HG02759 (cell line): Measurements from ENCODE around the gene DEPDC4.
"Not testable (repeated sequence)": the region's sequence is repeated elsewhere in the genome, so short reads cannot be mapped to it uniquely, and the experiment has no call there.

Source experiments
- ATAC-seq: cut with Tn5 transposase; IDR thresholded peaks from one replicate; pipeline ENCODE4 v1.9.1; 2021; ENCODE audit warnings: mild to moderate bottlenecking, moderate library complexity; ENCODE audit not compliant: unreplicated experiment

DEPDC4 gene

DNA sequence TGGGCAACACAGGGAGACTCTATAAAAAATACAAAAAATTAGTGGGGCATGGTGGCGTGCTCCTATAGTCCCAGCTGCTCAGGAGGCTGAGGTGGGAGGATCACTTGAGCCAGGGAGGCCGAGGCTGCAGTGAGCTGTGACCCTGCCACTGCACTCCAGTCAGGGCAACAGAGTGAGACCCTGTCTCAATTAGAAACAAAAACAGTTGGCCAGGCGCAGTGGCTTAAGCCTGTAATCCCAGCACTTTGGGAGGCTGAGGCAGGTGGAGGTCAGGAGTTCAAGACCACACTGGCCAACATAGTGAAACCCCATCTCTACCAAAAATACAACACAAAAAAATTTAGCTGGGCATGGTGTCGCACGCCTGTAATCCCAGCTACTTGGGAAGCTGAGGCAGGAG is 1.8 kb downstream of the DEPDC4 start:
- not testable (repeated sequence) for ATAC-seq

DNA sequence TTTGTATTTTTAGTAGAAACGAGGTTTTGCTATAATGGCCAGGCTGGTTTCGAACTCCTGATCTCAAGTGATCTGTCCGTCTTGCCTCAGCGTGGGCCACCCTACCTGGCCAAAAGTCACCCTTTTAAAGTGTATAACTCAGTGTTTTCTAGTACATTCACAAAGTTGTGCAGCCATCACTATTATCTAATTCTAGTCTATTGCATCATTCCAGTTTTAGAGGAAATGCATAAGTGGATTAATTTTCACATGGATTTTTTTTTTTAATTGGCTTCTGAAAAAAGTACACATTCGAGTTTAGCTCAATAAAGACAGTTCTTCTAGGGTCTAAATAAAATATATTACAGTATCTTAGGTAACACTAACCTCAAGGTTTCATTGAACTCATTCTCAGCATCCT is 3.7 kb downstream of the DEPDC4 start:
- ATAC-seq = no peak

DNA sequence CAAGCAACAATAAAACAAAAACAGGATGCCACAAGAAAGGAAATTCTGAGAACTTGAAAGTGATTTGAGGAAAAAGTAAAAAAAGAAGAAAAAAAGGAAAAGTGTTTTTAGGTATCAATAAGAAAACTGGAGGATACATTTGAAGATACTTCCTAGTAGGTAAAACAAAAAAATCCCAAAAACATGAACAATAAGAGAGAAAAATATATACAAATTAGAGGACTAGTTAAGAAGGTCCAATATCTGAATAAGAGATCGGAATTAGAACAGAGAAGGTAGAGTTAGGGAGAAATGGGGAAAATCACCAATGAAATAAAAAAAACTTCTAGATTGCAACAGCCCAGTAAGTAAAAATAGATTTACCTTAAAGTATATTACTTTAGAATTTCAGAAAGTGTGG is 8.8 kb downstream of the DEPDC4 start:
- no peak for ATAC-seq

- ATAC-seq = no peak
Observed at GRCh38 chr12:100254876-100255275, 12.0 kb downstream of the DEPDC4 start.

- ATAC-seq = no peak
Observed at GRCh38 chr12:100253437-100253836, 13.4 kb downstream of the DEPDC4 start.

DNA sequence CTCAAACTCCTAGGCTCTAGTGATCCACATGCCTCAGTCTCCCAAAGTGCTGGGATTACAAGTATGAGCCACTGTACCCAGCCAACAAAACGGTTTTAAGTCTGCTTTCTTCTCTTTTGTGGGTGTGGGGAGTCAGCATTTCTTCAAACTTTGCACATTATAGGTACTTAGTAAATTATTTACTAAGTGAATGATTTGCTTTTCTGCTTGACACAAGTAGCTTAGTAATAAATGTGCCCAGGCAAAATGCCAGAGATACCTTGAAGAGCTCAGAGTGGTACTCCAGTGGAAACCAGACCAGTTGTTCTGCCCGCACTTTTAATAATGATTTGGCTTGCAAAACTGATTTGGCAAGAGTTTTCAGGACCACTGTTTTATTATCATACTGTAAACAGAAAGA is 15.0 kb downstream of the DEPDC4 start:
- no peak for ATAC-seq

- no peak for ATAC-seq
Observed at GRCh38 chr12:100249941-100250340, 16.9 kb downstream of the DEPDC4 start.

GRCh38 chr12:100248886-100249285 is 18.0 kb downstream of the DEPDC4 start:
- ATAC-seq = no peak

DNA sequence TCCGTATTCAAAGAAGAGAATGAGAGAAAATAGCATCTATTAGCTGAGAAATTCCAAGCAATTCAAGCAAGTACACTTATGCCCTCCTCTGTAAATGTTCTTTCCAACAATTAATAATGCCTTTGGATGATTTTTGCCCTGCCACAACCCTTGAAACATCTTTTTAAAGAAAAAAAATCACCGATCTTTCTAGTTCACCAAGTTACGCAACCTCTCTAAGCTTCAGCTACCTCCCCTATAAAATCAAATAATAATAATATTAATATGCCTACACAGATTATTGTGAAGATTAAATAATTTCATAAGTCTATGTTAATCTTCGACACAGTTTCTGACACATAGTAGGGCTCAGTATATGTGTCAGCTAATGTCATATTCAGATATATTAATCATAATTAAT is 19.1 kb downstream of the DEPDC4 start:
- no peak for ATAC-seq

- ATAC-seq = no peak
Observed at GRCh38 chr12:100243137-100243536, 23.7 kb downstream of the DEPDC4 start.

DNA sequence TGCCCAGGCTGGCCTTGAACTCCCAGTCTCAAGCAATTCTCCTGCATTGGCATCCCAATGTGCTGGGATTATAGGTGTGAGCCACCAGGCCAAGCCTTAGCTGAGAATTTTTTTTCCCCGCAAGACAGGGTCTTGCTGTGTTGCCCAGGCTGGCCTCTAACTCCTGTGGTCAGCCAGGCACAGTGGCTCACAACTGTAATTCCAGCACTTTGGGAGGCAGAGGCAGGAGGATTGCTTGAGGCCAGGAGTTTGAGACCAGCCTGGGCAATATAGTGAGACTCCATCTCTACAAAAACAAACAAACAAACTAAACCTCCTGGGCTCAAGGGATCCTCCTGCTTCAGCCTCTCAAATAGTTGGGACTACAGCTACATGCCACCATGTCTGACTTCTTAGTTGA is 27.3 kb downstream of the DEPDC4 start:
- no peak for ATAC-seq

GRCh38 chr12:100238801-100239200 is 28.1 kb downstream of the DEPDC4 start:
- ATAC-seq = no peak

GRCh38 chr12:100234591-100235304 is 32.1 kb downstream of the DEPDC4 start:
- ATAC-seq = peak; percentile 43

DNA sequence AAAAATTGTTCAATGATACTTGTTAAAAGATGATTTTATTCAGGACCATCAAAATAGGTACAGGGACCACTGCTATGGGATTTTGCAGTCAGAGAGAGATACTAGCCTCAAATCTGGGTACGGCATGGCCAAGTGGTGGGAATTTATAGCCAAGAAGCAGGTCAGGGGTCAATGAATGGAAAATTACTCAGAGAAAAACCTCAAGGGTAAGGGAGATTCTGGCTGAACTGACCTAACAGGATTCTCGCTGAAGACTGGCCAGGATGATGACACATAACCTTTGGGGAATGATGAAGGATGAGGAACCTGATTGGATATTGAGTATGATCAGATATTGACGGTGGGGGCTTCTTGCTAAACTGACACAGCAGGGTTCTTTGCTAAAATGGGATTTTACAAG is 32.7 kb downstream of the DEPDC4 start:
- no peak for ATAC-seq

DNA sequence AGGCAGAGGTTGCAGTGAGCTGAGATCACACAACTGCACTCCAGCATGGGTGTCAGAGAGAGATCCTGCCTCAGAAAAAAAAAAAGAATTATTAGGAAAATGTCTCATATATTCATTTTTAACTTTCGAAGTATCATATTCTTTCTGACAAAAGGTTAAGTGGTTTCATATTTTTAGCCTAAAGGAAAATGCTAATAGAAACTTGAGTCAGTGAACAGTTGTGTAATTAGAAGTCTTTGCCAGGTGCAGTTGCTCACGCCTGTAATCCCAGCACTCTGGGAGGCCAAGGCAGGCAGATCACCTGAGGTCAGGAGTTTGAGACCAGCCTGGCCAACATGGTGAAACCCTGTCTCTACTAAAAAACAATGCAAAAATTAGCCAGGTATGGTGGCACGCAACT is 35.0 kb downstream of the DEPDC4 start:
- not testable (repeated sequence) for ATAC-seq

GRCh38 chr12:100229876-100230275 is 37.0 kb downstream of the DEPDC4 start:
- no peak for ATAC-seq

DNA sequence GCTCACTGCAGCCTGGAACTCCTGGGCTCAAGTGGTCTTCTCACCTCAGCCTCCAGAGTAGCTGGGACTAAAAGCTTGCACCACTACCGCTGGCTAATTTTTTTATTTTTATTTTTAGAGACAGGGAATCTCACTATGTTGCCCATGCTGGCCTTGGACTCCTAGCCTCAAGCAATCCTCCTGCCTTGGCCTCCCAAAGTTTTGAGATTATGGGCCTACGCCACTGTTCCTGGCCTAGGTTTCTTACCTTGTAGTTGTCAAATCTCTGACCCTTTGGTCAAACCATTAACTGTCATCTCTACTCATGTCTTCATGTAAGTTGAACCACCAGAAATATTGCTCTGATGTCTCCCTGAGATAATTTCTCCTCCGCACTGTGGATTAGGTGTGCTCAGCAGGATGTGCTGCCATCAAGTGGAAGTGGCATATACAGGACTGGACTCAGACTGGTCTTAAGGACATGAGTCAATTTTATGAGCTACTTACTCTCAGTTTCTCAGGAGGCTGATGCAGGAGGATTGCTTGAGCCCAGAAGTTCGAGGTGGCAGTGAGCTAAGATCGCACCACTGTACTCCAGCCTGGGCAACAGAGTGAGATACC is 37.7 kb downstream of the DEPDC4 start:
- ATAC-seq = no peak

GRCh38 chr12:100225491-100225890 is 41.4 kb downstream of the DEPDC4 start:
- ATAC-seq = no peak

GRCh38 chr12:100222173-100222572 is 44.7 kb downstream of the DEPDC4 start:
- not testable (repeated sequence) for ATAC-seq

DNA sequence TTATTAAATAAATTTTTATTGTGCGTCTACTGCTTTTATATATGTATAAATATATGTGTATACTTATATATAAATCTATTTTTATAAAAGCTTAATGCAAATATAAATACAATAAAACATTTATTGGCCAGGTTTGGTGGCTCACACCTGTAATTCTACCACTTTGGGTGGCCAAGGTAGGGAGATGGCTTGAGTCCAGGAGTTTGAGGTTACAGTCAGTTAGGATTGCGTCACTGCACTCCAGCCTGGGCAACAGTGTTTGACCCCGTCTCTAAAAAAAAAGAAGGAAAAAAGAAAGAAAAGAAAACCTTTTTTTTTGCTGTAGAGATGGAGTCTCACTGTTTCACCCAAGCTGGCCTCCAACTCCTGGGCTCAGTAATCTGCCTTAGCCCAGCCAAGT is 45.4 kb downstream of the DEPDC4 start:
- no peak for ATAC-seq

DNA sequence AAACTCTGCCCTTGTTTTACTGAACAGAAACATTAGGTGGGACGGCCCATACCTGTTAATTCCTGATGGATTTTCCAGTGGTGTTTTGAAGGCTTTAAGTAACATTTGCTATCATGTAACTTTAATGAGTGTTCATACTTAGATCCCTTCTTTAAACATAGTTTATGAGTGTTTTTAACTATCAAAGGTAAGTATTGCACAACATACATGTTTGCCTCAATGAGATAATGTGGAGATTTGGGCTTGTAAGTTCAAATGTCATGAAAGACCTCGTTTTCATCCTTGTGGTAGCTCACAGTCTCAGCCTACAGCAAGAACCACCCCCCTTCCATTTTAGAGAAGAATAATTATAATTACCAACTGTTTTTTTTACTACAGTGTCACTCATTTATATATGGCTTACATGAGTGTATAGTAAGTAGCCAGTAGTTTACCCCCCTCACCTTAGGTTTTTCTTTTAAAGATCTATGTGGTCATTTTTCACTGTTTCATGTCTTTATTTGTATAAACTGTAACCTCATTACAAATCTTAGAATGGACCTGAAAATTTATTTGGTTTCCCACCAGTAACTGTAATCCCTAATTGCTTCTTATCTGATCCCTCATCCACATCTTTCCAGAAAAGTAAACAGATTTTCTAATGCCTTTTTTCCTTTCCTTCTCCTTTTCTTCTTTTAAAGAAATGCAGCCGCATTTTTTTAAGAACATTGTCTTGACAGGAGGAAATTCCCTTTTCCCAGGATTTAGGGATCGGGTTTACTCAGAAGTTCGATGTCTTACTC is 47.4 kb downstream of the DEPDC4 start:
- no peak for ATAC-seq

DNA sequence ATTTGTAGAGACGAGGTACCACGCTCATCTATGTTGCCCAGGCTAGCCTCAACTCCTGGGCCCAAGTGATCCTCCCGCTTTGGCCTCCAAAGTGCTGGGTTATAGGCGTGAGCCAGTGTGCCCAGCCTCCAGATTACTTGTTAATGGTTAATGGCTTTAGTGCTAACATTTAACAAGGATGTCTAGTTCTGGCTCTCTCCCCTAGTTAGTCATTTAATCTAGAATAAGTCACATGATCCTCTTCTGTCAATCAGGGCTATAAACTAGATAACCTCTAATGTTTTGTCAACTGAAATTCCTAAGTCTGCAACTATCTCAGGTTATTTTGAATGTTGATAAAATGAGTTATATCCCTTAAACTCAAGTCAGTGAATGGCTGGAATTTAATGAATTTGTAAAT is 50.5 kb downstream of the DEPDC4 start:
- no peak for ATAC-seq
